Endodermal cell (in vitro differentiated cells): ENCODE measurements around the gene HOXD10. TPM values are rescaled to one million over a fixed set of nuclear protein-coding genes. Genes with fewer than 3 reads are reported as not detected.

Experiments
- DNase-seq: peaks from one replicate; pipeline ENCODE4 v3.0.0-alpha.2; 2017
- H3K27ac ChIP-seq: 2 replicates; pipeline ENCODE4 v1.5.1; 2013; ENCODE audit warnings: mild to moderate bottlenecking, low read depth, low read length, moderate library complexity
- H3K27me3 ChIP-seq: 2 replicates; pipeline ENCODE4 v1.6.1; 2013; ENCODE audit warnings: mild to moderate bottlenecking, low read length, moderate library complexity; ENCODE audit not compliant: insufficient read depth, control insufficient read depth, poor library complexity, severe bottlenecking
- H3K36me3 ChIP-seq: 2 replicates; pipeline ENCODE4 v1.7.0; 2013; ENCODE audit warnings: mild to moderate bottlenecking, low read length, moderate library complexity; ENCODE audit not compliant: control insufficient read depth, insufficient read depth
- H3K4me1 ChIP-seq: one replicate; pipeline ENCODE4 v1.7.0; 2013; ENCODE audit warnings: low read length; ENCODE audit not compliant: control insufficient read depth, insufficient read depth
- H3K4me3 ChIP-seq: 2 replicates; pipeline ENCODE4 v1.5.1; 2013; ENCODE audit warnings: mild to moderate bottlenecking, low read length, moderate library complexity
- H3K9ac ChIP-seq: 2 replicates; pipeline ENCODE4 v1.6.1; 2013; ENCODE audit warnings: mild to moderate bottlenecking, low read length, moderate library complexity; ENCODE audit not compliant: poor library complexity, severe bottlenecking; ENCODE audit errors: extremely low read depth
- H3K9me3 ChIP-seq: 2 replicates; pipeline ENCODE4 v1.6.1; 2013; ENCODE audit warnings: mild to moderate bottlenecking, low read length, moderate library complexity; ENCODE audit not compliant: control insufficient read depth
- H3K27ac Mint-ChIP-seq: 2 replicates; pipeline ENCODE4 v1.8.0; 2020; ENCODE audit warnings: mixed read lengths
- H3K27me3 Mint-ChIP-seq: 2 replicates; pipeline ENCODE4 v1.8.0; 2021; ENCODE audit warnings: mild to moderate bottlenecking, mixed read lengths; ENCODE audit not compliant: insufficient read depth
- H3K36me3 Mint-ChIP-seq: 2 replicates; pipeline ENCODE4 v1.8.0; 2020; ENCODE audit warnings: low read depth, mixed read lengths
- H3K4me1 Mint-ChIP-seq: 2 replicates; pipeline ENCODE4 v1.8.0; 2020; ENCODE audit warnings: mixed read lengths
- H3K4me3 Mint-ChIP-seq: 2 replicates; pipeline ENCODE4 v1.8.0; 2020; ENCODE audit warnings: mild to moderate bottlenecking, moderate library complexity, mixed read lengths
- H3K9me3 Mint-ChIP-seq: 2 replicates; pipeline ENCODE4 v1.8.0; 2020; ENCODE audit warnings: mild to moderate bottlenecking, mixed read lengths
- CTCF ChIP-seq: fragments of 200-600 bp; sonication (generic); conservative IDR thresholded peaks from 2 replicates; pipeline ENCODE4 v1.5.0; 2021; ENCODE audit warnings: antibody characterized with exemption, mild to moderate bottlenecking
- WGBS, 2 experiments: methylation state at CpG; one replicate each; pipeline versions ENCODE4 v1.1.5 to v1.1.7; 2013; ENCODE audit warnings: missing lambda C conversion rate in 2 of 2, mixed read lengths in 1 of 2; ENCODE audit not compliant: insufficient coverage in 1 of 2, insufficient read length in 1 of 2; 5-methylcytosine and 5-hydroxymethylcytosine counted together
- total RNA-seq, 2 donors: library from RNA; stranded (reverse); fragmentation: NEBNext Ultra II Directional in 1 of 2; extraction: Animal tissue kit (Norgen Biotek cat#: 25700) in 1 of 2; gene quantifications; 2 replicates in 1 of 2; 3 replicates in 1 of 2; pipeline ENCODE4 v1.2.1, GENCODE V29; 2021

The HOXD10 gene
- total RNA-seq, 2 donors from 2014 or later = not detected

GRCh38 chr2:176122052-176122682 is 5.6 kb downstream of the HOXD10 start:
- Mint-ChIP-seq H3K4me1 (no peaks in the 10 kb centered on the region), H3K27me3 (peaks cover 99% of the 10 kb centered on the region), H3K36me3 (no peaks in the 10 kb centered on the region), H3K9me3 (peaks cover 2% of the 10 kb centered on the region), H3K4me3 (peak overlapping the region; percentile 43), H3K27ac (no peak overlapping the region)
- TF ChIP-seq CTCF = no peak
- no peak for DNase-seq
- WGBS, 2 experiments = 1% methylated on average over 44 of the region's 47 CpGs; no CpG with 5 or more reads in 1 of the 2 experiments
- Histone ChIP-seq H3K9ac (no peak overlapping the region), H3K4me3 (peak overlapping the region; percentile 69), H3K9me3 (peaks cover 2% of the 10 kb centered on the region), H3K4me1 (no peaks in the 10 kb centered on the region), H3K36me3 (no peaks in the 10 kb centered on the region), H3K27ac (no peak overlapping the region), H3K27me3 (peaks cover 100% of the 10 kb centered on the region)

GRCh38 chr2:176122683-176123410 is 6.3 kb downstream of the HOXD10 start, which contains the start of gene HOXD9:
Gene HOXD9 (plus strand): TSS chr2:176122719. CDS start chr2:176122769, 50 bp downstream.
- Histone ChIP-seq H3K9ac (no peak within 1 kb of the TSS), H3K9me3 (no peaks in the 10 kb centered on the region), H3K36me3 (no peaks in the 10 kb centered on the region), H3K27me3 (peaks cover 100% of the 10 kb centered on the region), H3K4me3 (peak within 1 kb of the TSS; percentile 69), H3K4me1 (no peaks in the 10 kb centered on the region), H3K27ac (no peak within 1 kb of the TSS)
- H3K27ac Mint-ChIP-seq = no peak within 1 kb of the TSS
- no peak for TF ChIP-seq CTCF
- peaks cover 99% of the 10 kb centered on the region for H3K27me3 Mint-ChIP-seq
- peak within 1 kb of the TSS; percentile 43 for H3K4me3 Mint-ChIP-seq
- DNase-seq = peak; percentile 87
- no peaks in the 10 kb centered on the region for H3K36me3 Mint-ChIP-seq
- no peaks in the 10 kb centered on the region for H3K4me1 Mint-ChIP-seq
- WGBS, 2 experiments = 1 to 2% methylated on average over 11 to 84 of the region's 84 CpGs
- no peaks in the 10 kb centered on the region for H3K9me3 Mint-ChIP-seq

- Mint-ChIP-seq H3K27me3 (peaks cover 99% of the 10 kb centered on the region), H3K27ac (no peak overlapping the region), H3K9me3 (no peaks in the 10 kb centered on the region), H3K4me3 (peak overlapping the region; percentile 43), H3K4me1 (peaks cover 5% of the 10 kb centered on the region), H3K36me3 (no peaks in the 10 kb centered on the region)
- H3K27me3 ChIP-seq = peaks cover 100% of the 10 kb centered on the region
- no peaks in the 10 kb centered on the region for H3K36me3 ChIP-seq
- H3K27ac ChIP-seq = no peak overlapping the region
- 4 to 5% methylated on average over 31 to 40 of the region's 40 CpGs for WGBS, 2 experiments
- H3K4me1 ChIP-seq = no peaks in the 10 kb centered on the region
- peak overlapping the region; percentile 69 for H3K4me3 ChIP-seq
- TF ChIP-seq CTCF = no peak
- no peaks in the 10 kb centered on the region for H3K9me3 ChIP-seq
- H3K9ac ChIP-seq = no peak overlapping the region
- DNase-seq = peak; percentile 72
These were observed 7.0 kb downstream of the HOXD10 start for GRCh38 chr2:176123411-176124109.
